ENCODE data around the gene SHLD1.

The SHLD1 gene

DNA sequence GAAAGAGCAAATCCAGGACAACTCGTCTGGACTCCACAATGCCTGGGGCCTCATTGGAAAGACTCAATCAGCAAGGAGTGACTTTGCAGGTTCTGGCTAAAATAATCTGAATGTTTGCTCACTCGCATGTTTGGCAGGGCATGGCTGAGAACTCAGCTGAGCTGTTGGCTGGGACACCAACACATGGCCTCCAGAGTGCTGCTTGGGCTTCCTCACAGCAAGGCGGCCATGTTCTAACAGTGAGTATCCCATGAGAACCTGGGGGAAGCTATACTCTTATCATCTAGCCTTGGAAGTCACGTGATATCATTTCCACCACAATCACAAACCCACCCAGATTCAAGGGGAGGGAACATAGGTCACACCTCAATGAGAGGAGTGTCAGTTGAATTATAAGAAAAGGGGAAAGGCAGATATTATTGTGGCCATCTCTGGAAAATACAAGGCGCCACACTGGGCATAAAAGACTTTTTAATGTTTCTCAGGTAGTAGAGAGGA, 23.1 kb upstream of the SHLD1 start:
- DNase-seq = no peak
- no peak overlapping the region for H3K4me3 ChIP-seq (ENCODE audit: low read length)
- no peaks in the 10 kb centered on the region for H3K9me2 ChIP-seq (replicated peaks; ENCODE audit: insufficient read depth, low read length)
- H3K79me2 ChIP-seq (ENCODE audit: low read length) = no peaks in the 10 kb centered on the region
- no peaks in the 10 kb centered on the region for H3K4me1 ChIP-seq (ENCODE audit: low read length)
- no peak overlapping the region for H3K4me2 ChIP-seq (ENCODE audit: low read depth, low read length)
- H3K9ac ChIP-seq (ENCODE audit: low read length) = no peak overlapping the region
- H3K27me3 ChIP-seq (replicated peaks; ENCODE audit: insufficient read depth, low read length) = no peaks in the 10 kb centered on the region
- H4K20me1 ChIP-seq (ENCODE audit: insufficient read depth, low read length) = no peaks in the 10 kb centered on the region
- H3K36me3 ChIP-seq (replicated peaks; ENCODE audit: insufficient read depth, low read length) = no peaks in the 10 kb centered on the region
- no peaks in the 10 kb centered on the region for H3K9me3 ChIP-seq (replicated peaks; ENCODE audit: insufficient read depth, low read length)
- no peak for TF ChIP-seq EZH2 (optimal IDR thresholded peaks at IDR 0.05; ENCODE audit: low read depth, low read length)
- no peak for TF ChIP-seq CTCF (IDR thresholded peaks at IDR 0.05; ENCODE audit: low read length)
- no peaks in the 10 kb centered on the region for H3F3A ChIP-seq (ENCODE audit: insufficient read depth, low read length)
- no peak overlapping the region for H3K27ac ChIP-seq (ENCODE audit: low read length)
- no peak overlapping the region for H2AFZ ChIP-seq (ENCODE audit: low read length)

DNA sequence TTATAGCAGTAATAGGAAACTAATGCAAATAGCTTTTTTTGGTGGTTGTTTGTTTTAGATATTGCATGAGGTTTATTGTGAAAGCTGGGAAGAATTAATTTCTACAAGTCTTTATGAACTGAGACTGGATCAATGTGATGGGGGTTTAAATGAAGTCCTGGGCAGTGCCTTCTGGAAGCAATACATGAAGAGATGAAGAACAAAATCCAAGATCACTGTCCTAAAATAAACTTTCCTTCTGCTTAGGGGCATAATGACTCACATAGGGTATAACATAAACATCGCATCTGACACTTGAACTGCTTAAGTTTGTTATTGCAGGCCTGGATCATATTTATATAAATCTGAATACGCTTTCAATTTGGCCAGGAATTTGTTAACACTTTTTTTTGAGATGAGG, 20.9 kb upstream of the SHLD1 start:
- Histone ChIP-seq H3K4me3 (ENCODE audit: low read length) (no peak overlapping the region), H3K27me3 (replicated peaks; ENCODE audit: insufficient read depth, low read length) (no peaks in the 10 kb centered on the region), H3K36me3 (replicated peaks; ENCODE audit: insufficient read depth, low read length) (no peaks in the 10 kb centered on the region), H3K9ac (ENCODE audit: low read length) (no peak overlapping the region), H3K4me2 (ENCODE audit: low read depth, low read length) (no peak overlapping the region), H2AFZ (ENCODE audit: low read length) (no peak overlapping the region), H3F3A (ENCODE audit: insufficient read depth, low read length) (no peaks in the 10 kb centered on the region), H3K9me2 (replicated peaks; ENCODE audit: insufficient read depth, low read length) (no peaks in the 10 kb centered on the region), H4K20me1 (ENCODE audit: insufficient read depth, low read length) (no peaks in the 10 kb centered on the region), H3K9me3 (replicated peaks; ENCODE audit: insufficient read depth, low read length) (no peaks in the 10 kb centered on the region), H3K27ac (ENCODE audit: low read length) (no peak overlapping the region), H3K4me1 (ENCODE audit: low read length) (no peaks in the 10 kb centered on the region), H3K79me2 (ENCODE audit: low read length) (no peaks in the 10 kb centered on the region)
- no peak for TF ChIP-seq EZH2 (optimal IDR thresholded peaks at IDR 0.05; ENCODE audit: low read depth, low read length)
- TF ChIP-seq EZH2phosphoT487 (IDR thresholded peaks at IDR 0.05; ENCODE audit: low read length) = no peak
- TF ChIP-seq CTCF (IDR thresholded peaks at IDR 0.05; ENCODE audit: low read length) = no peak
- DNase-seq = no peak

DNA sequence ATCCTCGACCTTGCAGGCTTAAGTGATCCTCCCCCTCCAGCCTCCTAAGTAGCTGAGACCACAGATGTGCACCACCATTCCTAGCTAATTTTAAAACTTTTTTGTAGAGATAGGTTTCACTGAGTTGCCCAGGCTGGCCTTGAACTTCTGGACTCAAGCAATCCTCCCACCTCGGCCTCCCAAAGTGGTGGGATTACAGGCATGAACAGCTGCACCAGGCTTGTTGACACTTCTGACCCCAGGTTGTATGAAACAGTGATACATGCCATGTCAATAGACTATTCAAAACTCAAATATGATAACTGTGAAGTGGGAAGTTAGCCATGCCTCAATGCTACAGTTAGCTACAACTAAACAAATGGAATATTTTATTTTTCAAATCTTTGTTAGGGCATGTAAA, 20.1 kb upstream of the SHLD1 start:
- TF ChIP-seq EZH2 (optimal IDR thresholded peaks at IDR 0.05; ENCODE audit: low read depth, low read length) (no peak), CTCF (IDR thresholded peaks at IDR 0.05; ENCODE audit: low read length) (no peak), EZH2phosphoT487 (IDR thresholded peaks at IDR 0.05; ENCODE audit: low read length) (no peak)
- Histone ChIP-seq H3K4me1 (ENCODE audit: low read length) (no peaks in the 10 kb centered on the region), H3K4me3 (ENCODE audit: low read length) (no peak overlapping the region), H3K9me2 (replicated peaks; ENCODE audit: insufficient read depth, low read length) (no peaks in the 10 kb centered on the region), H3F3A (ENCODE audit: insufficient read depth, low read length) (no peaks in the 10 kb centered on the region), H4K20me1 (ENCODE audit: insufficient read depth, low read length) (no peaks in the 10 kb centered on the region), H3K4me2 (ENCODE audit: low read depth, low read length) (no peak overlapping the region), H3K9ac (ENCODE audit: low read length) (no peak overlapping the region), H3K9me3 (replicated peaks; ENCODE audit: insufficient read depth, low read length) (no peaks in the 10 kb centered on the region), H2AFZ (ENCODE audit: low read length) (no peak overlapping the region), H3K79me2 (ENCODE audit: low read length) (no peaks in the 10 kb centered on the region), H3K27ac (ENCODE audit: low read length) (no peak overlapping the region), H3K36me3 (replicated peaks; ENCODE audit: insufficient read depth, low read length) (no peaks in the 10 kb centered on the region), H3K27me3 (replicated peaks; ENCODE audit: insufficient read depth, low read length) (no peaks in the 10 kb centered on the region)
- no peak for DNase-seq

Data from MM.1S (cell line).